ENCODE measurements around the gene CRTC3. TPM values are rescaled to one million over a fixed set of nuclear protein-coding genes. Genes with fewer than 3 reads are reported as not detected.

Gene CRTC3
- total and polyA plus RNA-seq, 2 donors (not counting 3 experiments of a cell fraction or from before 2014, with no cell fraction given) = 16.2 to 26.4 TPM

- no peaks in the 10 kb centered on the region for H3K9me1 ChIP-seq (replicated peaks; ENCODE audit: control insufficient read depth, extremely low read depth, insufficient read depth, low read length)
- H3K27ac ChIP-seq (ENCODE audit: insufficient read depth, low read depth, low read length) = peak overlapping the region; percentile 49
- H3K36me3 ChIP-seq (ENCODE audit: control insufficient read depth in 2 of 2, extremely low read depth in 1 of 2, insufficient read depth in 2 of 2, low read length in 2 of 2) = no peaks in the 10 kb centered on the region
- dilution Hi-C loops (cut with MboI; ENCODE audit: extremely low pct_ligation_motif_present, low sequenced_read_pairs) = no loop called here
- FAIRE-seq (peak; percentile 55), DNase-seq (ENCODE audit: low read depth, low spot score) (peak; percentile 68)
- TF ChIP-seq FOS (IDR thresholded peaks at IDR 0.05; ENCODE audit: borderline replicate concordance, insufficient read depth, low read length) (peak; percentile 67), POLR2A (IDR thresholded peaks at IDR 0.05; ENCODE audit: low read depth, low read length) (no peak), JUN (IDR thresholded peaks at IDR 0.05; ENCODE audit: borderline replicate concordance, insufficient read depth, insufficient read length, low read depth) (peak; percentile 78)
- BruUV-seq (replicated peaks) = no TSS peak
- peak overlapping the region; percentile 33 for H3K4me2 ChIP-seq (ENCODE audit: insufficient read depth, low read length)
- peak overlapping the region; percentile 10 for H3K9ac ChIP-seq (replicated peaks; ENCODE audit: extremely low read depth, insufficient read depth, low read length)
- no peak overlapping the region for H2AFZ ChIP-seq (ENCODE audit: low read depth, low read length)
- no peaks in the 10 kb centered on the region for H4K20me1 ChIP-seq (replicated peaks; ENCODE audit: control insufficient read depth, extremely low read depth, insufficient read depth, low read length)
- no peak overlapping the region for H3K4me3 ChIP-seq (replicated peaks in 1 of 3; ENCODE audit: insufficient read depth in 1 of 3, low read depth in 1 of 3, low read length in 3 of 3)
- H3K9me3 ChIP-seq (replicated peaks; ENCODE audit: control insufficient read depth, insufficient read depth, low read length) = no peaks in the 10 kb centered on the region
- H3K79me2 ChIP-seq (ENCODE audit: control insufficient read depth, insufficient read depth, low read length) = no peaks in the 10 kb centered on the region
- no peaks in the 10 kb centered on the region for H3K27me3 ChIP-seq (ENCODE audit: control insufficient read depth in 2 of 2, insufficient read depth in 2 of 2, low read length in 2 of 2)
- POLR2A ChIA-PET = no interaction called here
- intact Hi-C loops (cut with micrococcal nuclease) = no loop called here
- CTCF ChIA-PET = interaction anchor here (1.6 kb wide), 1 partner anchor 11 kb away, joined by 9 read pairs; the partner anchor contains the start of gene CRTC3
- peaks cover 7% of the 10 kb centered on the region for H3K4me1 ChIP-seq (ENCODE audit: control insufficient read depth, extremely low read depth, insufficient read depth, low read length)
These were observed 10.0 kb upstream of the CRTC3 start for GRCh38 chr15:90519688-90520087.

GRCh38 chr15:90520365-90520764 is 9.4 kb upstream of the CRTC3 start:
- FAIRE-seq = no peak
- BruUV-seq (replicated peaks) = no TSS peak
- Histone ChIP-seq H3K79me2 (ENCODE audit: control insufficient read depth, insufficient read depth, low read length) (no peaks in the 10 kb centered on the region), H3K27ac (ENCODE audit: insufficient read depth, low read depth, low read length) (peak overlapping the region; percentile 47), H3K4me3 (replicated peaks in 1 of 3; ENCODE audit: insufficient read depth in 1 of 3, low read depth in 1 of 3, low read length in 3 of 3) (no peak overlapping the region), H4K20me1 (replicated peaks; ENCODE audit: control insufficient read depth, extremely low read depth, insufficient read depth, low read length) (no peaks in the 10 kb centered on the region), H3K9me3 (replicated peaks; ENCODE audit: control insufficient read depth, insufficient read depth, low read length) (no peaks in the 10 kb centered on the region), H3K27me3 (ENCODE audit: control insufficient read depth in 2 of 2, insufficient read depth in 2 of 2, low read length in 2 of 2) (no peaks in the 10 kb centered on the region), H3K4me1 (ENCODE audit: control insufficient read depth, extremely low read depth, insufficient read depth, low read length) (peaks cover 7% of the 10 kb centered on the region), H2AFZ (ENCODE audit: low read depth, low read length) (no peak overlapping the region), H3K4me2 (ENCODE audit: insufficient read depth, low read length) (no peak overlapping the region), H3K9me1 (replicated peaks; ENCODE audit: control insufficient read depth, extremely low read depth, insufficient read depth, low read length) (no peaks in the 10 kb centered on the region), H3K9ac (replicated peaks; ENCODE audit: extremely low read depth, insufficient read depth, low read length) (peak overlapping the region; percentile 10), H3K36me3 (ENCODE audit: control insufficient read depth in 2 of 2, extremely low read depth in 1 of 2, insufficient read depth in 2 of 2, low read length in 2 of 2) (no peaks in the 10 kb centered on the region)
- ChIA-PET POLR2A (no interaction called here), CTCF (interaction anchor here (1.6 kb wide), 1 partner anchor 10 kb away, joined by 9 read pairs; the partner anchor contains the start of gene CRTC3)
- intact Hi-C loops (cut with micrococcal nuclease) = no loop called here
- TF ChIP-seq JUN (IDR thresholded peaks at IDR 0.05; ENCODE audit: borderline replicate concordance, insufficient read depth, insufficient read length, low read depth) (no peak), POLR2A (IDR thresholded peaks at IDR 0.05; ENCODE audit: low read depth, low read length) (no peak), MYC (IDR thresholded peaks at IDR 0.05; ENCODE audit: low read depth, low read length) (no peak), CTCF (IDR thresholded peaks at IDR 0.05; ENCODE audit: extremely low read depth in 1 of 2, insufficient read depth in 1 of 2, low read depth in 1 of 2, low read length in 2 of 2) (no peak), POLR2AphosphoS5 (IDR thresholded peaks at IDR 0.05; ENCODE audit: insufficient read depth, low read depth, low read length) (no peak), FOS (IDR thresholded peaks at IDR 0.05; ENCODE audit: borderline replicate concordance, insufficient read depth, low read length) (no peak), GATA2 (IDR thresholded peaks at IDR 0.05; ENCODE audit: insufficient read depth, insufficient read length, low read depth, low read length) (no peak), EZH2 (IDR thresholded peaks at IDR 0.05; ENCODE audit: borderline replicate concordance, low read depth, low read length, severe bottlenecking) (no peak), MAX (IDR thresholded peaks at IDR 0.05; ENCODE audit: insufficient read depth, insufficient read length) (no peak)
- dilution Hi-C loops (cut with MboI; ENCODE audit: extremely low pct_ligation_motif_present, low sequenced_read_pairs) = no loop called here
- no peak for DNase-seq (ENCODE audit: low read depth, low spot score)
